Measurements from ENCODE around the gene B3GNT5.

B3GNT5 gene

DNA sequence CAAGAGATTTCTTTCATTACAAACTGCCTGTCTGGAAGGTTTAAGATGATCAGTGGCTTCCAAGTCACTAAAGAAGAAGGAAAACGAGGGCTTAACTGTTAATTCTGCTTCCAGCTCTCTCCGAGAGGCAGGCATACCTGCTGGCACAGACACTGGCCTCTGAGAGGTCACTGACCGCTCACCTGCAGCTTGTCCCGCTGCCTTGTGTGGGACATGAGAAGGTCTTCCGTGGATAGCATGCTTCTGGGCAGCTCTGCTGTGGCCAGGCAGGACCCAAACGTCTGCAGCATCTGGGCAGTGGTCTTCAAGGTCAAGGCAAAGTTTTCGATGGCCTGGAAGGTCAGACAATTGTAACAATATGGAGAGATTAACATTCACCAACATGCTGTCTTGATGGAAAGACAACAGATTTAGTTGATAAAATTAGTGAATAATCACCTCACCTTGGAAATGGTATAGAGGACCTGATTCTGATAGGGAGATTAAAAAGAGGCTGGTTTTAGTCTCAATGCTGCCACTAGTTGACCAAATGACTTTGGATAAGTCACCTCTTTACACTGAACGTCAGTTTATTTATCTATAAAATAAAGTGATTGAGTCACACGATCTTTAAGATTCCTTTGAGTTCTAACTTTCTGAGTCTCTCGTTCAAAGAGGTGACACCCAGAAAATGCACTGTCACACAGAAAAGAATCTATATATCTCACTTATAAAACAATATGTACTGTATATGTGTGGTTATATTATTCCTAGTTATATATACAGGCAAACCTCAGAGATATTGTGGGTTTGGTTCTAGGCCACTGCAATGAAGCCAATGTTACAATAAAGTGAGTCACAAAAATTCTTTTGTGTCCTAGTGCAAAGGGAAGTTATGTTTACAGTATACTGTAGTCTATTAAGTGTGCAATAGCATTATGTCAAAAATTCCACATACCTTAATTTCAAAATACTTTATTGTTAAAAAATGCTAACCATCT lies 65.1 kb downstream of the B3GNT5 start:
- H3K27me3 ChIP-seq, result no peaks in the 10 kb centered on the region
- TF ChIP-seq, protein P1, sequence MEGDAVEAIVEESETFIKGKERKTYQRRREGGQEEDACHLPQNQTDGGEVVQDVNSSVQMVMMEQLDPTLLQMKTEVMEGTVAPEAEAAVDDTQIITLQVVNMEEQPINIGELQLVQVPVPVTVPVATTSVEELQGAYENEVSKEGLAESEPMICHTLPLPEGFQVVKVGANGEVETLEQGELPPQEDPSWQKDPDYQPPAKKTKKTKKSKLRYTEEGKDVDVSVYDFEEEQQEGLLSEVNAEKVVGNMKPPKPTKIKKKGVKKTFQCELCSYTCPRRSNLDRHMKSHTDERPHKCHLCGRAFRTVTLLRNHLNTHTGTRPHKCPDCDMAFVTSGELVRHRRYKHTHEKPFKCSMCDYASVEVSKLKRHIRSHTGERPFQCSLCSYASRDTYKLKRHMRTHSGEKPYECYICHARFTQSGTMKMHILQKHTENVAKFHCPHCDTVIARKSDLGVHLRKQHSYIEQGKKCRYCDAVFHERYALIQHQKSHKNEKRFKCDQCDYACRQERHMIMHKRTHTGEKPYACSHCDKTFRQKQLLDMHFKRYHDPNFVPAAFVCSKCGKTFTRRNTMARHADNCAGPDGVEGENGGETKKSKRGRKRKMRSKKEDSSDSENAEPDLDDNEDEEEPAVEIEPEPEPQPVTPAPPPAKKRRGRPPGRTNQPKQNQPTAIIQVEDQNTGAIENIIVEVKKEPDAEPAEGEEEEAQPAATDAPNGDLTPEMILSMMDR (IDR thresholded peaks at IDR 0.05; ENCODE audit: low read depth, low read length), result no peak
- H3K4me3 ChIP-seq (ENCODE audit: low read depth, low read length), result no peak overlapping the region
- H3K4me1 ChIP-seq, result no peaks in the 10 kb centered on the region
- H3K36me3 ChIP-seq, result no peaks in the 10 kb centered on the region
- no peak for DNase-seq
- no peaks in the 10 kb centered on the region for H3K9me3 ChIP-seq

DNA sequence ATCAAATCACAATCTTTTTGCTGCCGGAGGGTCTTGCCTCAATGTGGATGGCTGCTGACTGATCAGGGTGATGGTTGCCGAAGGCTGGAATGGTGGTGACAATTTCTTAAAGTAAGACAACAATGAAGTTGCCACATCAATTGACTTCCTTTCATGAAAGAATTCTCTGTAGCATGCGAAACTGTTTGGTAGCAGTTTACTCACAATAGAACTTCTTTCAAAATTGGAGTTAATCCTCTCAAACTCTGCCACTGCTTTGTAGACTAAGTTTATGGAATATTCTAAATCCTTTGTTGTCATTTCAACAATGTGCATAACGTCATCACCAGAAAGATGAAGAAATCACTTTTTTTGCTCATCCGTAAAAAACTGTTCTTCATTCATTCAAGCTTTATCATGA lies 65.8 kb downstream of the B3GNT5 start:
- Histone ChIP-seq H3K36me3 (no peaks in the 10 kb centered on the region), H3K9me3 (no peaks in the 10 kb centered on the region), H3K4me3 (ENCODE audit: low read depth, low read length) (no peak overlapping the region), H3K27me3 (no peaks in the 10 kb centered on the region), H3K4me1 (no peaks in the 10 kb centered on the region)
- TF ChIP-seq, protein P1 (IDR thresholded peaks at IDR 0.05; ENCODE audit: low read depth, low read length), result no peak
- no peak for DNase-seq

DNA sequence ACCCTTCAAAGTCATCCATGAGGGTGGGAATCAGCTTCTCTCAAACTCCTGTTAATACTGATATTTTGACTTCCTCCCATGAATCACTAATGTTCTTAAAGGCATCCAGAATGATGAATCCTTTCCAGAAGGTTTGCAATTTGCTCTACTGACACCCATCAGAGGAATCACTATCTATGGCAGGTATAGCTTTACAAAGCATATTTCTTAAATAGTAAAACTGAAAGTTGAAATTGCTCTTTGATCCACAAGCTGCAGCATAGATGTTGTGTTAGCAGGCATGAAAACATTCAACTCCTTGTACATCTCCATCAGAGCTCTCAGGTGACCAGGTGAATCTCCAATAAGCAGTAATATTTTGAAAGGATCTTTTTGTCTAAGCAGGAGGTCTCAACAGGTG lies 66.3 kb downstream of the B3GNT5 start:
- H3K4me1 ChIP-seq, result no peaks in the 10 kb centered on the region
- TF ChIP-seq, protein P1 (IDR thresholded peaks at IDR 0.05; ENCODE audit: low read depth, low read length), result no peak
- H3K36me3 ChIP-seq, result no peaks in the 10 kb centered on the region
- no peak for DNase-seq
- H3K4me3 ChIP-seq (ENCODE audit: low read depth, low read length), result no peak overlapping the region
- no peaks in the 10 kb centered on the region for H3K27me3 ChIP-seq
- no peaks in the 10 kb centered on the region for H3K9me3 ChIP-seq
